Naive thymus-derived CD4-positive, alpha-beta T cell (primary cell): Measurements from ENCODE around the gene FOSL1. TPM values are rescaled to one million over a fixed set of nuclear protein-coding genes. Genes with fewer than 3 reads are reported as not detected.

Experiments used
- ATAC-seq: fragments of 150-1000 bp; cut with Tn5 transposase; 2 replicates; pipeline ENCODE4 v1.10.0; 2021; ENCODE audit warnings: mild to moderate bottlenecking, moderate library complexity
- CTCF ChIA-PET: fragments of 350-600 bp; sonication (Branson Sonifier 250); formaldehyde crosslinking; loops from one replicate; lab custom pipeline; 2021; ENCODE audit warnings: antibody characterized with exemption; lab: Charles Lee
- POLR2A ChIA-PET: fragments of 350-600 bp; sonication (Branson Sonifier 250); formaldehyde crosslinking; loops from one replicate; lab custom pipeline; 2021; ENCODE audit warnings: antibody characterized with exemption, inconsistent platforms; lab: Charles Lee
- DNase-seq, 9 donors: peaks; one replicate each; pipeline versions ENCODE4 v3.0.0 to v3.0.0-alpha.2; 2020 to 2022; ENCODE audit warnings: mixed read lengths in 1 of 9
- H3K27ac ChIP-seq: one replicate; pipeline ENCODE4 v1.7.0; 2013; ENCODE audit warnings: mild to moderate bottlenecking, low read depth, low read length, moderate library complexity
- H3K27me3 ChIP-seq, 2 donors: one replicate each; pipeline ENCODE4 v1.7.0; 2013; ENCODE audit warnings: low read length in 2 of 2, mild to moderate bottlenecking in 2 of 2, moderate library complexity in 2 of 2; ENCODE audit not compliant: control insufficient read depth in 2 of 2, insufficient read depth in 2 of 2
- H3K36me3 ChIP-seq, 3 experiments: 1 replicate in 2 of 3; 2 replicates in 1 of 3; pipeline ENCODE4 v1.7.0; 2013; ENCODE audit warnings: low read length in 3 of 3, mild to moderate bottlenecking in 3 of 3, moderate library complexity in 1 of 3; ENCODE audit not compliant: insufficient read depth in 3 of 3, control insufficient read depth in 2 of 3
- H3K4me1 ChIP-seq, 2 donors: one replicate each; pipeline ENCODE4 v1.7.0; 2013; ENCODE audit warnings: low read length in 2 of 2, mild to moderate bottlenecking in 2 of 2, moderate library complexity in 1 of 2; ENCODE audit not compliant: control insufficient read depth in 2 of 2, insufficient read depth in 2 of 2
- H3K4me3 ChIP-seq: 2 replicates; pipeline ENCODE4 v1.7.0; 2013; ENCODE audit warnings: mild to moderate bottlenecking, low read length
- H3K9me3 ChIP-seq, 3 experiments: 1 replicate in 2 of 3; 2 replicates in 1 of 3; pipeline ENCODE4 v1.7.0; 2013; ENCODE audit warnings: low read length in 3 of 3; ENCODE audit not compliant: control insufficient read depth in 2 of 3
- H3K27ac Mint-ChIP-seq, 9 donors: one replicate each; pipeline ENCODE4 v1.8.0; 2020 to 2022; ENCODE audit warnings: mixed read lengths in 9 of 9, mild to moderate bottlenecking in 8 of 9, moderate library complexity in 5 of 9, inconsistent platforms in 2 of 9
- H3K27me3 Mint-ChIP-seq, 5 donors: one replicate each; pipeline ENCODE4 v1.8.0; 2021 to 2022; ENCODE audit warnings: mixed read lengths in 5 of 5, mild to moderate bottlenecking in 1 of 5
- H3K36me3 Mint-ChIP-seq, 5 donors: one replicate each; pipeline ENCODE4 v1.8.0; 2020 to 2022; ENCODE audit warnings: mixed read lengths in 5 of 5, mild to moderate bottlenecking in 3 of 5, inconsistent platforms in 1 of 5
- H3K4me1 Mint-ChIP-seq, 7 donors: one replicate each; pipeline ENCODE4 v1.8.0; 2020 to 2022; ENCODE audit warnings: mixed read lengths in 7 of 7, mild to moderate bottlenecking in 3 of 7, inconsistent platforms in 1 of 7
- H3K4me3 Mint-ChIP-seq, 10 donors: one replicate each; pipeline ENCODE4 v1.8.0; 2020 to 2022; ENCODE audit warnings: mild to moderate bottlenecking in 10 of 10, mixed read lengths in 10 of 10, moderate library complexity in 6 of 10, inconsistent platforms in 2 of 10
- H3K9me3 Mint-ChIP-seq, 11 donors: one replicate each; pipeline ENCODE4 v1.8.0; 2020 to 2022; ENCODE audit warnings: mixed read lengths in 11 of 11, mild to moderate bottlenecking in 4 of 11, inconsistent platforms in 1 of 11, moderate library complexity in 1 of 11
- intact Hi-C, 2 donors: fragments of 100-400 bp; cut with micrococcal nuclease; formaldehyde crosslinking; loops; one replicate each; pipeline ENCODE4 v1.15.1; 2023
- polyA plus RNA-seq, 2 donors: library from polyadenylated mRNA; unstranded; fragments of 300-500 nt; fragmentation: Illumina TruSeq; gene quantifications; one replicate each; pipeline ENCODE4 v1.2.3, GENCODE V29; 2021
- total RNA-seq, 6 experiments: library from RNA in 5 of 6; stranded (reverse) in 5 of 6; gene quantifications; 1 replicate in 5 of 6; 2 replicates in 1 of 6; pipeline ENCODE4 v1.2.3 and lab custom pipeline; 2021 to 2026

FOSL1 gene
- total and polyA plus RNA-seq, 7 experiments from 2014 or later: 2.8 to 25.7 (median 4.0) TPM; not detected in 4

DNA sequence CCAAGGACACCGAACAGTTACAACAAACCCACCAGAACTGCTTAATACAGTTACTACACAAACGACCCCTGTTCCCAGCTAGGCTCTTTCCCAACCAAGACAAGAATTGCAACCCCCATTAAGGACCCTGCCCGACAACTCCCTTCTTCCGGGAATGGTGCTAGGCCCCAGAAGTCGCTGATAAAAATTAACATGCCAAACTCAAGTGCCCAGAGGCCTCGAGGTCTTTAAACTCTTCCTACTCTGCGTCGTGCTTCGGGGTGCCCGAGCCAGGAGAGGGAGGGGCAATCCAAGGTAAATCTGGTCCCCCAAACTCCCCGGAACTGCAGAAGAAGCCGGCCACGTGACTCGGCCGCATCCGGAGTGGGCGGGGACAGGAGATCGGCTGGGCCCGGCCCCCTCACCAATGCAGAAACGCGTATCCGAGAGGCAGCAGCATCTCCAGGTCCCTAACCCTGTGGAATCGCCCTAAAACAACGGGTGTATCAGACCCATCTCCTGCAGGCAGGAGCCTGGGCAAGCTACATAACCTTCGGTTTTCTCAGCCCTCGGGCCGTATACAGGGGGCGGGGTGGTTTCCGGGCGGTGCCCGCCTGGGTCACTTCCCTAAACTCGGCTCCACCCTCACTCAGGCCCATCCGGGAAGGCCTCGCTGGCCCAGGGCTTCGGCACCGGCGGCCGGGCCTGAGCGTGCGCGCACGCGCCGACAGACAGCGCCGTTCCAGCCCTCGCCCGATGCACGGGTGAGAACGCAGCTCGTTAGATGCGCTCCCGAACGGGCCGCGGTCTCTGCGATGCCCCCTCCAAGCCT, 43.3 kb downstream of the FOSL1 start:
- peaks cover 27 to 61% (median 31%) of the 10 kb centered on the region in 3 experiments for H3K36me3 ChIP-seq
- H3K27me3 Mint-ChIP-seq: no peaks in the 10 kb centered on the region
- ATAC-seq: peak; percentile 21
- H3K27ac ChIP-seq: peak overlapping the region; percentile 74
- H3K9me3 ChIP-seq: no peaks in the 10 kb centered on the region
- no peaks in the 10 kb centered on the region for H3K27me3 ChIP-seq
- peaks cover 35 to 42% of the 10 kb centered on the region in 2 donors for H3K4me1 ChIP-seq
- H3K4me3 ChIP-seq: peak overlapping the region; percentile 98
- ChIA-PET POLR2A (interaction anchor here (0.6 to 12.9 kb wide), 10 partner anchors 8 to 359 kb away, joined by 3 to 316 read pairs (median 11); partner anchors contain the start of genes C11orf68, CCDC85B, CTSW and FIBP), CTCF (interaction anchor here (0.9 to 8.3 kb wide), 2 partner anchors 31 to 100 kb away, joined by 3 to 159 read pairs; partner anchors contain the start of genes CCDC85B and FIBP)
- H3K4me3 Mint-ChIP-seq: peak overlapping the region; percentile 87 to 100 (median 93)
- peaks cover 43 to 70% (median 57%) of the 10 kb centered on the region in 7 donors for H3K4me1 Mint-ChIP-seq
- H3K36me3 Mint-ChIP-seq: peaks cover 10 to 49% (median 32%) of the 10 kb centered on the region in 5 donors
- peak overlapping the region; percentile 72 to 97 (median 92) for H3K27ac Mint-ChIP-seq
- intact Hi-C loops: loop anchor here (5.0 to 10.0 kb wide), 2 partner anchors 312 to 1540 kb away; partner anchors contain the start of genes PRDX5 (in 1 of the 2) and TRMT112 (in 1 of the 2)
- DNase-seq: peak; percentile 64 to 85 (median 83)
- H3K9me3 Mint-ChIP-seq: peaks cover 0 to 11% (median 0%) of the 10 kb centered on the region in 11 donors

DNA sequence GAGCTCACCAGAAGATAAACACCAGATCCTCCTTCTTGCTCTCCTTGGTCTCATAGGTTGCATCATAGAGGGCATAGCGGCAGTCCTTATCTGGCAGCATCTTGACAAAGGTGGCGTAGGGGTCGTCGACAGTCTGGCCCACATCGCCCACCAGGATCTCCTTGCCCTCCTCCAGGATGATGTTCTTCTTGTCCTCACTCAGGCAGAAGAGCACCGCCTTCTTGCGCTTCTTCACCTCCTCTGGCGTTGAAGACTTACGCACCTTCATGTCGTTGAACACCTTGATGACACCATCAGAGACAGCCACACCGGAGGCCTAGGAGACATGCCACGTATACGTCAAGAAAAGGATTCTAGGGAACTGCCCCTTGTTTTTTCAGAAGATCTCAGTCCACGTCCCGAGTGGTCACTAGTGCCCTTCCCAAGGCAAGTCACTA, 44.2 kb downstream of the FOSL1 start:
- Mint-ChIP-seq H3K4me1 (peaks cover 42 to 62% (median 50%) of the 10 kb centered on the region in 7 donors), H3K9me3 (peaks cover 0 to 11% (median 0%) of the 10 kb centered on the region in 11 donors), H3K27ac (peak overlapping the region; percentile 72 to 97 (median 92)), H3K36me3 (peaks cover 10 to 58% (median 37%) of the 10 kb centered on the region in 5 donors), H3K27me3 (no peaks in the 10 kb centered on the region), H3K4me3 (peak overlapping the region; percentile 87 to 100 (median 93))
- intact Hi-C loops: loop anchor here (5.0 to 10.0 kb wide), 2 partner anchors 311 to 1539 kb away; partner anchors contain the start of genes PRDX5 (in 1 of the 2) and TRMT112 (in 1 of the 2)
- Histone ChIP-seq H3K9me3 (peaks cover 0 to 8% (median 0%) of the 10 kb centered on the region in 3 experiments), H3K36me3 (peaks cover 27 to 69% (median 35%) of the 10 kb centered on the region in 3 experiments), H3K4me1 (peaks cover 25 to 32% of the 10 kb centered on the region in 2 donors), H3K4me3 (peak overlapping the region; percentile 98), H3K27ac (peak overlapping the region; percentile 74), H3K27me3 (no peaks in the 10 kb centered on the region)
- no peak for ATAC-seq
- no peak for DNase-seq
- CTCF ChIA-PET: no interaction called here
- POLR2A ChIA-PET: interaction anchor here (1.4 to 7.3 kb wide), 3 partner anchors 18 to 62 kb away, joined by 7 to 63 read pairs (median 15); partner anchors contain the start of genes C11orf68 and SNX32

DNA sequence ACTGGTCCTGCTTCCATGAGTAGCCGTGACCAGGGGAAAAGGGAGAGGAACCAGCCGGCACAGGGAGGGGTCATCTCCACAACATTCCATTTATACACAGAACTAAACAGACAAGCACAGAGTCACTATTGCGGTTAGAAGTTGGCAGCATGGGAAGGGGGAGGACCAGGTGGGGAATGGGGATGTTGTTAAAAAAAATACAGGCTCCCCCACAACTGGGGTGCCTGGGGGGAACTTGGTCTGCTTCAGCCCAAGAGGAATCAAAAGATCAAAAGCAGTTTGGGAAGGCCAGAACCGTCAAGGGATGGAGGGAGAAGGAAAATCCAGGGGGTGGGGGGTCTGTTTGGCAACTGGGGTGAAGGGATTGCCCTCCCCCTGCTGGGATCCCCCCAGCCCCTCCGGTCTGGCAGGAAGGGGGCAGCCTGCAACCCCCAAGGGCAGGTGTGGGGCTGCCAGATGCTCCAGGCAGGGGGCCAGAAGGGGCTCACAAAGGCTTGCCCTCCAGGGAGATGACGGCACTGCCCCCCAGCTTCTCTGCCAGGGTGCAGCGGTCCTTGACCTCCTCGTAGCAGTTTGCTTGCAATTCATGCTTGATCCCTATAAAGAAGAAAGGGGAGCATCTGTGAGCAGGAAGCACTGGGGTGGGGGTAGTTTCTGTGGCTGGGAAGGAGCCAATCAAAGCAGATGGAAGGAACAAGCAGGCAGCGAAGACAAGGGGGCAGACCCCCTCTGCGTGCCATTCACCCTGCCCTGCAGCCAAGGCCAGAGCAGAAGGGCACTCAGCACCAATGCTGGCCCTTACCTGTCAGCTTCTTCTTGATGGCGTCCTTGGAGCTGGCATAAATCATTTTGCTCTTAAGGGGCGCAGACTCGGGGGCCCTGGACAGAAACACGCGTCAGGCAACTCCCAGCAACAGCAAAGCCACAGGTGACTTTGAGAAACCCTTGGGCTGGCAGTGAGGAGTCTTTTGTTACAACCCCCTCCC, 45.0 kb downstream of the FOSL1 start:
- Mint-ChIP-seq H3K27ac (peak overlapping the region in 8 of 9 donors; percentile 18 to 97 (median 90)), H3K4me3 (peak overlapping the region; percentile 87 to 100 (median 93)), H3K9me3 (peaks cover 0 to 11% (median 0%) of the 10 kb centered on the region in 11 donors), H3K36me3 (peaks cover 8 to 60% (median 37%) of the 10 kb centered on the region in 5 donors), H3K27me3 (no peaks in the 10 kb centered on the region), H3K4me1 (peaks cover 38 to 56% (median 48%) of the 10 kb centered on the region in 7 donors)
- DNase-seq (no peak), ATAC-seq (no peak)
- Histone ChIP-seq H3K4me1 (peaks cover 24 to 32% of the 10 kb centered on the region in 2 donors), H3K4me3 (no peak overlapping the region), H3K9me3 (peaks cover 0 to 8% (median 0%) of the 10 kb centered on the region in 3 experiments), H3K36me3 (peaks cover 27 to 66% (median 35%) of the 10 kb centered on the region in 3 experiments), H3K27me3 (no peaks in the 10 kb centered on the region), H3K27ac (peak overlapping the region; percentile 74)
- intact Hi-C loops: loop anchor here (5.0 to 10.0 kb wide), 2 partner anchors 310 to 1538 kb away; partner anchors contain the start of genes PRDX5 (in 1 of the 2) and TRMT112 (in 1 of the 2)
- ChIA-PET CTCF (no interaction called here), POLR2A (interaction anchor here (0.7 to 2.8 kb wide), 2 partner anchors 22 to 157 kb away, joined by 3 to 15 read pairs; partner anchors contain the start of genes CST6 and SNX32)

DNA sequence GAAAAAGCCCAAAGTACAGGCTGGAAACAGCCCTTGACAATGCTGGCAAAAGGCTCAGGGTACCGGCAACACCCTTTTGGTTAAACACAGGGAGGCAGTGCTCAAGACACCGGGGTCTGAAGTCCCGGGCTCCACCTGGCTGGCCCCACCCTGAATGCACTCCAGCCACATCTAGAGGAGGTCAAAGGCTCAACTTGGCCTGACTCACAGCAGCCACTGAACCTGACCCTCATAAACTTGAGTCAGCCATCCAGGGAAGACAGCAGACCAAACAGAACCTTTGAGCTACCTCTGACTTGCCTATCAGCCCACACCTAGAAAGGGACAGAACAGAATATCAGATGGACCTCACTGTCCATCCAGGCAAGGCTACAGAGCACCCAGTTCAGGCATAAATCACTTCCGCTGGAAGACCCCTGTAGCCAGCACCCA, 46.0 kb downstream of the FOSL1 start:
- H3K27ac Mint-ChIP-seq: peak overlapping the region in 8 of 9 donors; percentile 35 to 82 (median 48)
- peaks cover 33 to 50% (median 45%) of the 10 kb centered on the region in 7 donors for H3K4me1 Mint-ChIP-seq
- POLR2A ChIA-PET: interaction anchor here (0.6 kb wide), 2 partner anchors 32 to 52 kb away, joined by 3 read pairs; no protein-coding TSS in a partner anchor
- H3K9me3 ChIP-seq: peaks cover 0 to 8% (median 0%) of the 10 kb centered on the region in 3 experiments
- H3K4me3 Mint-ChIP-seq: peak overlapping the region; percentile 26 to 100 (median 50)
- peaks cover 27 to 66% (median 35%) of the 10 kb centered on the region in 3 experiments for H3K36me3 ChIP-seq
- ATAC-seq (no peak), DNase-seq (no peak)
- H3K4me1 ChIP-seq: peaks cover 24 to 32% of the 10 kb centered on the region in 2 donors
- H3K4me3 ChIP-seq: no peak overlapping the region
- no peak overlapping the region for H3K27ac ChIP-seq
- H3K27me3 Mint-ChIP-seq: no peaks in the 10 kb centered on the region
- no peaks in the 10 kb centered on the region for H3K27me3 ChIP-seq
- H3K9me3 Mint-ChIP-seq: peaks cover 0 to 11% (median 0%) of the 10 kb centered on the region in 11 donors
- CTCF ChIA-PET: interaction anchor here (1.2 kb wide), 1 partner anchor 30 kb away, joined by 4 read pairs; no protein-coding TSS in a partner anchor
- intact Hi-C loops: loop anchor here in 1 of 2 donors (10.0 kb wide), 1 partner anchor 309 kb away; no protein-coding TSS in a partner anchor
- H3K36me3 Mint-ChIP-seq: peaks cover 7 to 57% (median 37%) of the 10 kb centered on the region in 5 donors

DNA sequence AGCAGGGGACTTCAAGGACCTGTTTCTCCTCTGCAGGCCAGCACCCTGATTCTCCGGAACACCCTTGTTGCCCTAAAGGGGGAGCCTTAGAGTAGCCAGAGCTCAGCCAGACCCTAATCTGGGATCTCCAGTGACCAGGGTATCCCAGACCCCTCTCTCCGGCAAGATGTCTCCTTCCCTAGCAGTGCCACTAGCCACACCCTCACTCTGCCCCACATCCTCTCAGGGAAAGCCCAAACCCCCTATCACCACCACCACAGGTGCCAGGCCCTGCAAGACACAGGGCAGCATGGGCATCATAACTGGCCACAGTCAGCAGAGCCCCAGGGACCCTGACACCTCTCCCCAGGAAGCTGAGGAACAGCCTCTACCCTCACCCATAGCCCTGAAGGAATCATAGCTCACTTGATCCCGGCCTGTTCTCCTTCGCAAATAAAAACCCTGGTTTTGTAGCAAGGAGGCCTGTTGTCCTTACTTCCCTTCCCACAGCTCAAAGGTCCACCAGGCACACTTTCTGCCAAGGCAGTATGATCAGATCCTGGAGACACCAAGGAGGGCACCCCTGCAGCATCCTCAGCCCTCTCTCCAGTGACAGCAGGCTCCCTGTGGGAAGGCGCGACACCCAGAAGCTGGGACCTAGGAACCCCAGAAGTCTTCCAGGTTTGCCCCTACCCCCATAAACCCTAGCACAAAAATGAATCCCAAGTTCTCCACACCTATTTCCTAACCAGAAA, 46.8 kb downstream of the FOSL1 start:
- no peaks in the 10 kb centered on the region for H3K27me3 ChIP-seq
- POLR2A ChIA-PET: interaction anchor here (0.6 to 1.1 kb wide), 4 partner anchors 15 to 356 kb away, joined by 3 read pairs; no protein-coding TSS in a partner anchor
- no peak for ATAC-seq
- peaks cover 0 to 8% (median 0%) of the 10 kb centered on the region in 3 experiments for H3K9me3 ChIP-seq
- Mint-ChIP-seq H3K27ac (peak overlapping the region in 6 of 9 donors; percentile 17 to 81 (median 50)), H3K27me3 (no peaks in the 10 kb centered on the region), H3K4me3 (peak overlapping the region in 1 of 10 donors; percentile 76), H3K36me3 (peaks cover 7 to 57% (median 37%) of the 10 kb centered on the region in 5 donors), H3K9me3 (peaks cover 0 to 11% (median 0%) of the 10 kb centered on the region in 11 donors), H3K4me1 (peaks cover 33 to 45% (median 42%) of the 10 kb centered on the region in 7 donors)
- intact Hi-C loops: loop anchor here in 1 of 2 donors (10.0 kb wide), 1 partner anchor 309 kb away; no protein-coding TSS in a partner anchor
- peaks cover 16 to 25% of the 10 kb centered on the region in 2 donors for H3K4me1 ChIP-seq
- no peak overlapping the region for H3K27ac ChIP-seq
- CTCF ChIA-PET: interaction anchor here (1.2 kb wide), 1 partner anchor 30 kb away, joined by 4 read pairs; no protein-coding TSS in a partner anchor
- H3K36me3 ChIP-seq: peaks cover 27 to 66% (median 35%) of the 10 kb centered on the region in 3 experiments
- DNase-seq: no peak
- no peak overlapping the region for H3K4me3 ChIP-seq
